K562 (cell line): ENCODE measurements around the gene GIMAP1. TPM values are rescaled to one million over a fixed set of nuclear protein-coding genes. Genes with fewer than 3 reads are reported as not detected.

Source experiments
- ATAC-seq: fragments of 200-7000 bp; cut with Tn5 transposase; 3 replicates; pipeline ENCODE4 v1.9.1; 2020; ENCODE audit warnings: moderate library complexity
- BruUV-seq: library from RNA; stranded (reverse); fragments of 400-500 nt; replicated peaks from 2 replicates; lab custom pipeline; 2021; lab: Mats Ljungman, UMichigan
- CTCF ChIA-PET: fragments of 300-600 bp; formaldehyde crosslinking; extraction: SDS; loops from one replicate; lab custom pipeline; 2021; ENCODE audit warnings: low intra/inter-chr PET ratio; lab: Yijun Ruan, JAX
- POLR2A ChIA-PET: fragments of 300-600, 350-650 bp; sonication (Branson Sonifier 250); formaldehyde crosslinking; extraction: SDS; loops from one replicate; lab custom pipeline; 2021; ENCODE audit warnings: antibody characterized with exemption, inconsistent platforms; lab: Yijun Ruan, JAX
- DNase-seq, 4 experiments: peaks; one replicate each; pipeline versions ENCODE4 v3.0.0 to v3.0.0-alpha.2; 2011 to 2018; ENCODE audit warnings: low spot score in 3 of 4, mixed read lengths in 3 of 4; ENCODE audit errors: extremely low read depth in 1 of 4
- FAIRE-seq: peaks from 2 replicates; lab custom pipeline; 2011; peaks lifted over from hg19 to GRCh38; lab: Jason Lieb, UNC
- H2AFZ ChIP-seq: 2 replicates; pipeline ENCODE4 v1.6.0; 2011; ENCODE audit warnings: low read depth, low read length, control low read depth, inconsistent platforms
- H3K27ac ChIP-seq: fragments of 200-600 bp; 3 replicates; pipeline ENCODE4 v1.8.0; 2011; ENCODE audit warnings: low read depth, mild to moderate bottlenecking, control low read depth, inconsistent platforms, low read length, moderate library complexity, mixed read lengths; ENCODE audit errors: extremely low read depth
- H3K27me3 ChIP-seq, 2 experiments: fragments of 300-600 bp in 1 of 2; 2 replicates in 1 of 2; 3 replicates in 1 of 2; pipeline versions ENCODE4 v1.6.0 to v1.8.0; 2011; ENCODE audit warnings: inconsistent platforms in 2 of 2, low read length in 2 of 2, mild to moderate bottlenecking in 1 of 2, mixed read lengths in 1 of 2, moderate library complexity in 1 of 2; ENCODE audit not compliant: control insufficient read depth in 2 of 2, insufficient read depth in 2 of 2
- H3K36me3 ChIP-seq: fragments of 300-600 bp; 3 replicates; pipeline ENCODE4 v1.8.0; 2011; ENCODE audit warnings: mild to moderate bottlenecking, low read length, inconsistent platforms; ENCODE audit not compliant: control insufficient read depth, insufficient read depth
- H3K4me1 ChIP-seq, 2 experiments: fragments of 200-600 bp in 1 of 2; replicated peaks in 1 of 2; 2 replicates in 1 of 2; 3 replicates in 1 of 2; pipeline versions ENCODE4 v1.5.1 to v1.8.0; 2011; ENCODE audit warnings: inconsistent platforms in 2 of 2, low read length in 2 of 2, mild to moderate bottlenecking in 1 of 2, mixed read lengths in 1 of 2, moderate library complexity in 1 of 2; ENCODE audit not compliant: control insufficient read depth in 2 of 2, insufficient read depth in 2 of 2
- H3K4me2 ChIP-seq: 2 replicates; pipeline ENCODE4 v1.6.1; 2011; ENCODE audit warnings: low read length, control low read depth, inconsistent platforms, mixed read lengths; ENCODE audit not compliant: insufficient read depth
- H3K4me3 ChIP-seq: fragments of 200-600 bp; sonication (generic), shearing (Covaris generic); 2 replicates; pipeline ENCODE4 v1.5.1; 2016; ENCODE audit warnings: control low read depth, inconsistent platforms
- H3K79me2 ChIP-seq: fragments of 200-600 bp; 3 replicates; pipeline ENCODE4 v1.8.0; 2011; ENCODE audit warnings: low read length, inconsistent platforms; ENCODE audit not compliant: control insufficient read depth, insufficient read depth
- H3K9ac ChIP-seq, 2 experiments: 2 replicates each; pipeline versions ENCODE4 v1.6.0 to v1.6.1; 2011; ENCODE audit warnings: low read depth in 2 of 2, low read length in 2 of 2, control low read depth in 1 of 2, inconsistent platforms in 1 of 2, mild to moderate bottlenecking in 1 of 2, mixed read lengths in 1 of 2; ENCODE audit not compliant: insufficient read depth in 1 of 2
- H3K9me1 ChIP-seq: one replicate; pipeline ENCODE4 v1.6.0; 2011; ENCODE audit warnings: inconsistent platforms, mild to moderate bottlenecking, low read length, moderate library complexity; ENCODE audit not compliant: control insufficient read depth, insufficient read depth
- H3K9me3 ChIP-seq: replicated peaks from 2 replicates; pipeline ENCODE4 v1.5.1; 2011; ENCODE audit warnings: low read depth, low read length, inconsistent platforms; ENCODE audit not compliant: control insufficient read depth, insufficient read depth
- H4K20me1 ChIP-seq: replicated peaks from 2 replicates; pipeline ENCODE4 v1.6.1; 2011; ENCODE audit warnings: low read length, inconsistent platforms, mixed read lengths; ENCODE audit not compliant: control insufficient read depth, insufficient read depth
- CTCF ChIP-seq, 3 experiments: IDR thresholded peaks in 2 of 3; conservative IDR thresholded peaks in 1 of 3; 2 replicates each; pipeline ENCODE4 v1.5.1; 2011 to 2012; ENCODE audit warnings: low read length in 3 of 3, mild to moderate bottlenecking in 3 of 3, control low read depth in 2 of 3, improper control_type of control experiment in 1 of 3, inconsistent platforms in 1 of 3, low read depth in 1 of 3, mixed read lengths in 1 of 3, moderate library complexity in 1 of 3; ENCODE audit not compliant: insufficient read depth in 2 of 3
- KLF6 ChIP-seq: fragments of 250-450 bp; sonication (Bioruptor Pico); IDR thresholded peaks from 2 replicates; pipeline ENCODE4 v1.4.0; 2020; ENCODE audit warnings: mild to moderate bottlenecking, moderate library complexity, borderline replicate concordance
- MAFF ChIP-seq: IDR thresholded peaks from 2 replicates; pipeline ENCODE4 v1.6.1; 2012; ENCODE audit warnings: low read length, improper control_type of control experiment
- TCF3 ChIP-seq: sonication (generic); formaldehyde crosslinking; IDR thresholded peaks from 2 replicates; pipeline ENCODE4 v1.4.0; 2020; ENCODE audit warnings: mild to moderate bottlenecking, missing genetic modification reagents
- WGBS: fragments of 100-300 bp; shearing (Covaris generic); methylation state at CpG from one replicate; pipeline ENCODE4 v1.1.6; 2016; ENCODE audit warnings: low coverage, mixed read lengths; ENCODE audit not compliant: insufficient coverage; ENCODE audit errors: missing lambda C conversion rate; 5-methylcytosine and 5-hydroxymethylcytosine counted together
- in situ Hi-C: fragments of 300-500 bp; cut with MboI; formaldehyde crosslinking; loops from 4 replicates; pipeline ENCODE4 v1.15.0; 2018; ENCODE audit warnings: inconsistent platforms, mixed read lengths
- intact Hi-C: fragments of 100-400 bp; cut with micrococcal nuclease; formaldehyde crosslinking; loops from 2 replicates; pipeline ENCODE4 v1.14.2; 2022
- polyA plus RNA-seq, 8 experiments: library from polyadenylated mRNA; depleted of rRNA in 4 of 8; stranded (reverse) in 5 of 8; unstranded in 3 of 8; fragments of >200 nt; fragmentation: Nextera tagmentation in 2 of 8; fragmentation: Illumina TruSeq in 1 of 8; extraction: Ambion mirVana in 2 of 8; extraction: Trizol in 1 of 8; gene quantifications; 2 replicates each; pipeline versions ENCODE4 v1.2.1 to v1.2.3, GENCODE V29; 2011 to 2014; ENCODE audit warnings: inconsistent platforms in 1 of 8, missing spikeins in 1 of 8
- total RNA-seq, 7 experiments: library from RNA; depleted of rRNA in 6 of 7; stranded (reverse); fragments of >200 nt in 6 of 7; fragmentation: Illumina TruSeq in 2 of 7; extraction: Trizol in 2 of 7; gene quantifications; 2 replicates each; pipeline versions ENCODE4 v1.2.1 to v1.2.3, GENCODE V29; 2011 to 2021; ENCODE audit warnings: low replicate concordance in 1 of 7
- TF ChIP-seq, protein P1 (sequence below): fragments of 250-450 bp; sonication (Bioruptor Pico); IDR thresholded peaks from 2 replicates; pipeline ENCODE4 v1.8.0; 2021; ENCODE audit warnings: mild to moderate bottlenecking, moderate library complexity

The GIMAP1 gene
- total and polyA plus RNA-seq, 9 of the 15 experiments (the other 6 are each of a cell fraction or from before 2014, with no cell fraction given) = 0.04 to 0.13 TPM; not detected in 7

GRCh38 chr7:150688630-150689029 lies 27.8 kb upstream of the GIMAP1 start:
- CTCF ChIA-PET = no interaction called here
- no peaks in the 10 kb centered on the region for H3K4me1 ChIP-seq
- DNase-seq = no peak
- H3K9ac ChIP-seq = no peak overlapping the region
- peak in 1 of 3 experiments; percentile 33; a peak in 2 of 6 replicates for TF ChIP-seq CTCF (IDR thresholded peaks at IDR 0.05 in 2 of 3, conservative IDR thresholded peaks at IDR 0.05 in 1 of 3; ENCODE audit: insufficient read depth in 2 of 3, low read depth in 1 of 3, low read length in 3 of 3)
- no peak for TF ChIP-seq MAFF
- H3K9me1 ChIP-seq = no peaks in the 10 kb centered on the region
- in situ Hi-C loops (no loop called here), intact Hi-C loops (no loop called here)
- no peak overlapping the region for H3K4me3 ChIP-seq
- H3K27ac ChIP-seq = no peak overlapping the region
- H2AFZ ChIP-seq = no peak overlapping the region
- peak; percentile 55 for ATAC-seq
- H3K4me2 ChIP-seq = no peak overlapping the region
- H3K79me2 ChIP-seq = no peaks in the 10 kb centered on the region
- FAIRE-seq = no peak
- POLR2A ChIA-PET = no interaction called here
- H4K20me1 ChIP-seq = no peaks in the 10 kb centered on the region
- no TSS peak for BruUV-seq
- WGBS = 4% methylated on average over 6 of the region's 6 CpGs
- H3K9me3 ChIP-seq = no peaks in the 10 kb centered on the region
- no peaks in the 10 kb centered on the region for H3K36me3 ChIP-seq
- H3K27me3 ChIP-seq = peaks cover 8 to 16% of the 10 kb centered on the region in 2 experiments; a peak in 3 of 5 replicates

DNA sequence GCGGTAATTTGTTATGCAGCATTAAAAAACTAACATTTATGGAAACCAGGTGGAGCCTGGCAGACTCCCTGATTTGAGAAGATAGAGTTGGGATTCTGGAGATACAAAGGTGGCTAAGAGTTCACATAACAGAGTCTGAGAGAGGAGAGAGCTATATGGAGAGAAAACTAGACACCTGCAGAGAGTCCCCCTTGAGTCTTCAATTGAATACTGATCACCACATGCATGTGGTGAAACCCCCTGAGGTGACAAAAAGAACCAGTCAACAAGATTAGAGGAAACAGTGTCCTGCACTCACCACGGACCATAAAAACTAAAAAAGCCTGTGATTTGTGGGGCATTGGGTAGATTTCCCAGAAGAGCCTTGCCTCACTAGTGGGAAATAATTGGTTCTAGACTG lies 20.8 kb upstream of the GIMAP1 start:
- in situ Hi-C loops = no loop called here
- TF ChIP-seq, protein P1, sequence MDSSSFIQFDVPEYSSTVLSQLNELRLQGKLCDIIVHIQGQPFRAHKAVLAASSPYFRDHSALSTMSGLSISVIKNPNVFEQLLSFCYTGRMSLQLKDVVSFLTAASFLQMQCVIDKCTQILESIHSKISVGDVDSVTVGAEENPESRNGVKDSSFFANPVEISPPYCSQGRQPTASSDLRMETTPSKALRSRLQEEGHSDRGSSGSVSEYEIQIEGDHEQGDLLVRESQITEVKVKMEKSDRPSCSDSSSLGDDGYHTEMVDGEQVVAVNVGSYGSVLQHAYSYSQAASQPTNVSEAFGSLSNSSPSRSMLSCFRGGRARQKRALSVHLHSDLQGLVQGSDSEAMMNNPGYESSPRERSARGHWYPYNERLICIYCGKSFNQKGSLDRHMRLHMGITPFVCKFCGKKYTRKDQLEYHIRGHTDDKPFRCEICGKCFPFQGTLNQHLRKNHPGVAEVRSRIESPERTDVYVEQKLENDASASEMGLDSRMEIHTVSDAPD (CRISPR knock-in tag) = no peak
- TF ChIP-seq KLF6 (no peak), TCF3 (CRISPR knock-in tag) (no peak)

More for the DNA sequence above, 20.8 kb upstream of the GIMAP1 start:
- H3K9me3 ChIP-seq = no peaks in the 10 kb centered on the region
- ChIA-PET POLR2A (no interaction called here), CTCF (no interaction called here)
- H3K79me2 ChIP-seq = no peaks in the 10 kb centered on the region
- 0% methylated on average over 2 of the region's 2 CpGs for WGBS
- ATAC-seq (no peak), FAIRE-seq (no peak), DNase-seq (no peak)
- H2AFZ ChIP-seq = no peak overlapping the region
- no peaks in the 10 kb centered on the region for H3K36me3 ChIP-seq
- no peak overlapping the region for H3K27ac ChIP-seq
- BruUV-seq = no TSS peak
- no peak overlapping the region for H3K4me3 ChIP-seq
- peaks cover 4 to 7% of the 10 kb centered on the region in 2 experiments; a peak in 2 of 5 replicates for H3K27me3 ChIP-seq
- no peaks in the 10 kb centered on the region for H4K20me1 ChIP-seq
- H3K4me2 ChIP-seq = no peak overlapping the region
- no peaks in the 10 kb centered on the region for H3K4me1 ChIP-seq
- no peak overlapping the region for H3K9ac ChIP-seq
- intact Hi-C loops = no loop called here
- no peaks in the 10 kb centered on the region for H3K9me1 ChIP-seq
